ENCODE results near the gene SUGCT. TPM values are rescaled to one million over a fixed set of nuclear protein-coding genes. Genes with fewer than 3 reads are reported as not detected.

SUGCT gene
- total RNA-seq, 2 donors from 2014 or later: 3.3 to 15.2 TPM

DNA sequence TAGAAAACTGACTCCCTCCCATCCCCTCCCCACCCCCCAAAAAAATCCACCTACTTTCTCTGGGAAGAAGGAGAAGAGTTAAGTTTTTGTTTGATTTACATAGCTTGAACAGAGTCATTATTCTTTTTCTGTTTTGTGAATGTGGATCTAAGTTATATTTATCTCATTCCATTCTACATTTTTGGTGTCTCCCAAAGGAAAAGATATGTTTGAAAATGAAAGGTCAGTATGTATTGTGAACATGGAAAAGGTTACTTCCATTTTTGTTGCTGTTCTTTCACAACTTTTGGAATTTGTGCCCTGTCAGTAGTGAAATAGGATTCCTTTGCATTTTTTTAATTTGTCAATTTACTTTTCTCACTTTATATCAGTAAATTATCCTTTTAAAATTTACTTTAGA lies 547.9 kb downstream of the SUGCT start:
- Histone ChIP-seq H3K9me3 (no peaks in the 10 kb centered on the region), H3K27me3 (replicated peaks; ENCODE audit: insufficient read depth) (no peaks in the 10 kb centered on the region), H3K4me1 (ENCODE audit: control insufficient read depth in 1 of 2, low read depth in 2 of 2) (peaks cover 5 to 17% of the 10 kb centered on the region in 2 donors), H3K36me3 (no peaks in the 10 kb centered on the region), H3K27ac (peak overlapping the region; percentile 11 to 68), H3K4me3 (no peak overlapping the region)
- TF ChIP-seq, protein P1, sequence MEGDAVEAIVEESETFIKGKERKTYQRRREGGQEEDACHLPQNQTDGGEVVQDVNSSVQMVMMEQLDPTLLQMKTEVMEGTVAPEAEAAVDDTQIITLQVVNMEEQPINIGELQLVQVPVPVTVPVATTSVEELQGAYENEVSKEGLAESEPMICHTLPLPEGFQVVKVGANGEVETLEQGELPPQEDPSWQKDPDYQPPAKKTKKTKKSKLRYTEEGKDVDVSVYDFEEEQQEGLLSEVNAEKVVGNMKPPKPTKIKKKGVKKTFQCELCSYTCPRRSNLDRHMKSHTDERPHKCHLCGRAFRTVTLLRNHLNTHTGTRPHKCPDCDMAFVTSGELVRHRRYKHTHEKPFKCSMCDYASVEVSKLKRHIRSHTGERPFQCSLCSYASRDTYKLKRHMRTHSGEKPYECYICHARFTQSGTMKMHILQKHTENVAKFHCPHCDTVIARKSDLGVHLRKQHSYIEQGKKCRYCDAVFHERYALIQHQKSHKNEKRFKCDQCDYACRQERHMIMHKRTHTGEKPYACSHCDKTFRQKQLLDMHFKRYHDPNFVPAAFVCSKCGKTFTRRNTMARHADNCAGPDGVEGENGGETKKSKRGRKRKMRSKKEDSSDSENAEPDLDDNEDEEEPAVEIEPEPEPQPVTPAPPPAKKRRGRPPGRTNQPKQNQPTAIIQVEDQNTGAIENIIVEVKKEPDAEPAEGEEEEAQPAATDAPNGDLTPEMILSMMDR (IDR thresholded peaks at IDR 0.05): no peak
- no peak for ATAC-seq (ENCODE audit: insufficient number of reproducible peaks, low FRiP score, low read depth)
- no peak for DNase-seq (ENCODE audit: low spot score)

DNA sequence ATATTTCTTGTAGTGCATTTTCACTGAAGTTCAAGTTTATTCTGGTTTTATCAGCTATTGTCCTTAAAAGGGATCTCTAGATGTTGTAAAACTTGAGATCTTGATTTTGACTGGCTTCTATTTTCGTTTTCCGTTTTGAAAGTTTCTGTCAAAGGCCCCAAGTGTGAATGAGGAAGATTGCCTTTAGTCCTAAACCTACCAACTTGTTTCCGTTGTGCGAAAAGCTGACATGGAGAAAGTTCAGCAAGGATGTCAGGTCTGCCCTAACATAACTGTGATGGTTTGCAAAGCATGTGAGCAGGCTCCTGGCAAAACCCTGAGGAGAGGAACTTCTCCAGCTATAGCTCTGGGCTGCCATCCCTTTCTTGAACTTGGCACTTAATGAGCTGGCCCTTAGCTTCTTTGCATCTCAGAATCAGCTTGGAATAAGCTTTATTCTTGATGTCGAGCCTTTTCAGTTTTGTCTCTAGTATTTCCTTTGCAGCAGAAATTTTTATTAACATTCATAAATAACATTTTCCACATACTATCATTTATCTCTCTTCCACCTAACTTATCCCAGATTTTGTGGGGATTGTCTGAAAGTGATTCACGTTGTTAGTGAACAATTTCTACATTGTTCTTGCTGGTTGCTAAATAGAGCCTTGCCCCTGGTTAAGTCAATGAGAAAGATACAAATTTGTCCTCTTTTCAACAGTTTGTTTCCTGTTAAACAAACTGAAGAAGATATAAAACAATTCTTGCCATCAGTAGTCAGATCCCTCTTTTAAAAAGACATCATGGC lies 559.4 kb downstream of the SUGCT start:
- Histone ChIP-seq H3K4me3 (peak overlapping the region; percentile 41), H3K36me3 (no peaks in the 10 kb centered on the region), H3K27ac (no peak overlapping the region), H3K27me3 (replicated peaks; ENCODE audit: insufficient read depth) (no peaks in the 10 kb centered on the region), H3K4me1 (ENCODE audit: control insufficient read depth in 1 of 2, low read depth in 2 of 2) (peaks cover 9 to 17% of the 10 kb centered on the region in 2 donors), H3K9me3 (no peaks in the 10 kb centered on the region)
- no peak for DNase-seq (ENCODE audit: low spot score)
- no peak for ATAC-seq (ENCODE audit: insufficient number of reproducible peaks, low FRiP score, low read depth)
- TF ChIP-seq, protein P1 (IDR thresholded peaks at IDR 0.05): no peak

DNA sequence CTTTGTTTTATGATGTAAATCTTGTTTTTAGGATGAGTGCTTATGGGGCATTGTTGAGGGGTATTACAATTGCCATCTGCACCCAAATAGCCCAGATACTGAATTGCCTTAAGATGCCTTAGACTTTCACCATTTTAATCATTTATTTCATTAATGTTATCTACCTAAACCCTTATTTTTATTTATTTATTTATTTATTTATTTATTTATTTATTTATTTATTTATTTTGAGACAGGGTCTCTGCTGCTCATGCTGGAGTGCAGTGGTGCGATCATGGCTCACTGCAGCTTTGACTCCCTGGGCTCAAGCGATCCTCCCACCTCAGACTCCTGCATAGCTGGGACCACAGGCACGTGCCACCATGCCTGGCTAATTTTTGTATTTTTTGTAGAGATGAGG lies 560.2 kb downstream of the SUGCT start:
- Histone ChIP-seq H3K9me3 (no peaks in the 10 kb centered on the region), H3K4me1 (ENCODE audit: control insufficient read depth in 1 of 2, low read depth in 2 of 2) (peaks cover 6 to 17% of the 10 kb centered on the region in 2 donors), H3K27me3 (replicated peaks; ENCODE audit: insufficient read depth) (no peaks in the 10 kb centered on the region), H3K27ac (no peak overlapping the region), H3K36me3 (no peaks in the 10 kb centered on the region), H3K4me3 (no peak overlapping the region)
- DNase-seq (ENCODE audit: low spot score) (no peak), ATAC-seq (ENCODE audit: insufficient number of reproducible peaks, low FRiP score, low read depth) (no peak)
- TF ChIP-seq, protein P1 (IDR thresholded peaks at IDR 0.05): no peak

DNA sequence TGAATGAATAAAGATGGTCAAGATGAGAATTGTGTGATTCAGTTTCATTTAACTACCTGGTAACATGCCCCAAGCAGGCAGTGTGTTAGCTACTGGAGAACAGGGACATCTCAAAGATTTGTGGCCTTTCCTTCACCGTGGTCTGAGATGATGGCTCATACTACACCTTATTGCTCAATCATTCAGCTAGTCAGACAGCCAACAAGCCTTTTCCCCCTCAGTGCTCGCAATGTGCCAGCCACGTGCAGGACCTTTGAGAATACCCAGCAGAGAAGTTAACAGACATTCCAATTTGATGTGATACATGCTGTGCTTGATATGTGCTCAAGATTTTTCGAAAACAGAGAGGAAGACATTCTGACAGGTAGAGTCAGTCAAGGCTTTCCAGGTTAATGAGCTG lies 562.8 kb downstream of the SUGCT start:
- Histone ChIP-seq H3K4me3 (no peak overlapping the region), H3K9me3 (no peaks in the 10 kb centered on the region), H3K27ac (no peak overlapping the region), H3K4me1 (ENCODE audit: control insufficient read depth in 1 of 2, low read depth in 2 of 2) (peaks cover 16 to 38% of the 10 kb centered on the region in 2 donors), H3K27me3 (replicated peaks; ENCODE audit: insufficient read depth) (no peaks in the 10 kb centered on the region), H3K36me3 (no peaks in the 10 kb centered on the region)
- TF ChIP-seq, protein P1 (IDR thresholded peaks at IDR 0.05): no peak
- DNase-seq (ENCODE audit: low spot score): no peak
- no peak for ATAC-seq (ENCODE audit: insufficient number of reproducible peaks, low FRiP score, low read depth)

DNA sequence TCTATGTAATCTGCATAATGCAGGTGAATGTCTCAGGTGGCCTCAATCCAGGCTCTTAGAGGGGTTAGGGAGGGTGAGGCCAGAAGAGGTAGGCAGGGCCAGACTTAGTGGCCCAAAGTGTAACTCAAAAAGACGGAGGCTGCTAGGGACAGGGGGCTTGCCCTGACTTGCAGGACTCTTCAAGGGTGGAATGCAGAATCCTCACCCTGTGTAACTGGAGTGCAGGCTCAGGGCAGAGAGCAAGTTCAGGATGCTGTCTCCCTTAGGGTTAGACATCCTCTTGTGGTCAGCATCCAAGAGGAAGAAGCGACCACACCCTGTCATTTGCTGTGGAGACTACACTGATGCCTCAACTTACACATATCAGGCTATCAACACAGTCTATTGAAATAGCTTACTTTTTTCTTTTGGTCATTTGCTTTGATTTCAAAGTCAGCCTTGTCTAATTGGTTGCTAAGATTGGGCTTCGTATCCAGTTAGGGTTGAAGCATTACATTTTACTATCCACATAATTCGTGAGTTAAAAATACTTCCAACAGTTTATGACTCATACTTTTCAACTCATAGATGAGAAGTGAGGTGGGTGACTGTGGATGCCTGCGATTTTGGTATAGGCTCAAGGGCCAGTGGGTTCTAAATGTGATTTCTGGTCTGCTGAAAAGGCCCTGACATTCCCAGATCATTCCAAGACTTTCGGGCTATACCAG lies 563.6 kb downstream of the SUGCT start:
- Histone ChIP-seq H3K27me3 (replicated peaks; ENCODE audit: insufficient read depth) (no peaks in the 10 kb centered on the region), H3K4me1 (ENCODE audit: control insufficient read depth in 1 of 2, low read depth in 2 of 2) (peaks cover 16 to 38% of the 10 kb centered on the region in 2 donors), H3K27ac (no peak overlapping the region), H3K36me3 (no peaks in the 10 kb centered on the region), H3K9me3 (no peaks in the 10 kb centered on the region), H3K4me3 (no peak overlapping the region)
- ATAC-seq (ENCODE audit: insufficient number of reproducible peaks, low FRiP score, low read depth) (no peak), DNase-seq (ENCODE audit: low spot score) (no peak)
- TF ChIP-seq, protein P1 (IDR thresholded peaks at IDR 0.05): no peak

Measured in thoracic aorta (tissue), 2 donors.